HepG2 (cell line): ENCODE results near the gene GALNT18. TPM values are rescaled to one million over a fixed set of nuclear protein-coding genes. Genes with fewer than 3 reads are reported as not detected.

Source experiments
- ATAC-seq: fragments of 200-7000 bp; cut with Tn5 transposase; 3 replicates; pipeline ENCODE4 v1.9.1; 2020; ENCODE audit warnings: mild to moderate bottlenecking, moderate library complexity
- BruUV-seq: library from RNA; stranded (reverse); fragments of 400-500 nt; replicated peaks from 2 replicates; lab custom pipeline; 2021; lab: Mats Ljungman, UMichigan
- CTCF ChIA-PET: fragments of 300-600 bp; formaldehyde crosslinking; extraction: SDS; loops from one replicate; lab custom pipeline; 2021; ENCODE audit warnings: low total read pairs, inconsistent platforms, low intra/inter-chr PET ratio; lab: Yijun Ruan, JAX
- POLR2A ChIA-PET: fragments of 350-600 bp; sonication (Branson Sonifier 250); formaldehyde crosslinking; loops from one replicate; lab custom pipeline; 2020; ENCODE audit warnings: antibody characterized with exemption, inconsistent platforms; lab: Yijun Ruan, JAX
- DNase-seq: peaks from one replicate; pipeline ENCODE4 v3.0.0-alpha.2; 2015; ENCODE audit warnings: low spot score
- FAIRE-seq: peaks from 3 replicates; lab custom pipeline; 2011; peaks lifted over from hg19 to GRCh38; lab: Jason Lieb, UNC
- H2AFZ ChIP-seq: one replicate; pipeline ENCODE4 v1.6.1; 2011; ENCODE audit warnings: low read length, inconsistent platforms
- H3K27ac ChIP-seq: fragments of 300-600 bp; 3 replicates; pipeline ENCODE4 v1.8.0; 2011; ENCODE audit warnings: mixed run types, mild to moderate bottlenecking, mixed read lengths, low read length, inconsistent platforms; ENCODE audit not compliant: insufficient read depth; ENCODE audit errors: extremely low read length
- H3K27me3 ChIP-seq, 2 experiments: fragments of 200-600 bp in 1 of 2; 2 replicates in 1 of 2; 3 replicates in 1 of 2; pipeline versions ENCODE4 v1.6.0 to v1.8.0; 2011; ENCODE audit warnings: low read length in 2 of 2, mild to moderate bottlenecking in 2 of 2, moderate library complexity in 2 of 2, inconsistent platforms in 1 of 2; ENCODE audit not compliant: insufficient read depth in 2 of 2, control insufficient read depth in 1 of 2
- H3K36me3 ChIP-seq, 2 experiments: fragments of 200-600 bp in 1 of 2; replicated peaks in 1 of 2; 2 replicates in 1 of 2; 3 replicates in 1 of 2; pipeline versions ENCODE4 v1.5.1 to v1.8.0; 2011; ENCODE audit warnings: low read length in 2 of 2, inconsistent platforms in 1 of 2; ENCODE audit not compliant: insufficient read depth in 2 of 2, control insufficient read depth in 1 of 2
- H3K4me1 ChIP-seq: 2 replicates; pipeline ENCODE4 v1.5.1; 2012; ENCODE audit warnings: low read length, inconsistent platforms; ENCODE audit not compliant: insufficient read depth
- H3K4me2 ChIP-seq: 2 replicates; pipeline ENCODE4 v1.6.0; 2011; ENCODE audit warnings: low read depth, low read length, inconsistent platforms
- H3K4me3 ChIP-seq, 3 experiments: fragments of 200-600 bp in 1 of 3; sonication (generic), shearing (Covaris generic) in 1 of 3; replicated peaks in 1 of 3; 2 replicates each; pipeline ENCODE4 v1.5.1; 2011 to 2016; ENCODE audit warnings: low read length in 3 of 3, inconsistent platforms in 2 of 3, low read depth in 2 of 3, mild to moderate bottlenecking in 2 of 3, control low read depth in 1 of 3, mixed read lengths in 1 of 3; ENCODE audit not compliant: insufficient read depth in 1 of 3
- H3K79me2 ChIP-seq: one replicate; pipeline ENCODE4 v1.6.1; 2011; ENCODE audit warnings: low read length, inconsistent platforms; ENCODE audit not compliant: insufficient read depth
- H3K9ac ChIP-seq: 2 replicates; pipeline ENCODE4 v1.6.0; 2011; ENCODE audit warnings: mild to moderate bottlenecking, low read depth, low read length, inconsistent platforms; ENCODE audit not compliant: insufficient read depth
- H3K9me3 ChIP-seq: 2 replicates; pipeline ENCODE4 v1.5.1; 2012; ENCODE audit warnings: mild to moderate bottlenecking, low read length
- H4K20me1 ChIP-seq: 2 replicates; pipeline ENCODE4 v1.6.0; 2011; ENCODE audit warnings: inconsistent platforms, mild to moderate bottlenecking, low read length, moderate library complexity; ENCODE audit not compliant: insufficient read depth
- GATAD1 ChIP-seq: IDR thresholded peaks from 2 replicates; pipeline ENCODE4 v1.6.1; 2016; ENCODE audit warnings: missing genetic modification reagents, missing compliant biosample characterization
- HINFP ChIP-seq: sonication (generic); formaldehyde crosslinking; IDR thresholded peaks from 2 replicates; pipeline ENCODE4 v1.4.0; 2020; ENCODE audit warnings: low read depth, mild to moderate bottlenecking, missing genetic modification reagents
- TEAD3 ChIP-seq: optimal IDR thresholded peaks from 2 replicates; pipeline ENCODE3; 2016; ENCODE audit warnings: borderline replicate concordance
- ZBTB7B ChIP-seq: sonication (generic); formaldehyde crosslinking; IDR thresholded peaks from 2 replicates; pipeline ENCODE4 v1.4.0; 2020; ENCODE audit warnings: missing genetic modification reagents
- ZFP90 ChIP-seq: sonication (generic); formaldehyde crosslinking; IDR thresholded peaks from 2 replicates; pipeline ENCODE4 v1.8.0; 2022; ENCODE audit warnings: missing genetic modification reagents, mild to moderate bottlenecking, inconsistent platforms, borderline replicate concordance
- ZNF350 ChIP-seq: sonication (generic); formaldehyde crosslinking; IDR thresholded peaks from 2 replicates; pipeline ENCODE4 v1.4.0; 2020; ENCODE audit warnings: mild to moderate bottlenecking, low read depth, missing genetic modification reagents, borderline replicate concordance
- ZNF468 ChIP-seq: sonication (generic); formaldehyde crosslinking; IDR thresholded peaks from 2 replicates; pipeline ENCODE4 v1.8.0; 2022; ENCODE audit warnings: mild to moderate bottlenecking, moderate library complexity, missing genetic modification reagents
- WGBS: methylation state at CpG from one replicate; pipeline ENCODE4 v1.1.6; 2017; ENCODE audit warnings: low lambda C conversion rate; 5-methylcytosine and 5-hydroxymethylcytosine counted together
- in situ Hi-C: cut with HindIII; loops from 2 replicates; pipeline ENCODE4 v1.10.0; 2017; ENCODE audit warnings: low pct_unique_long_range_greater_than_20kb; ENCODE audit not compliant: extremely low pct_ligation_motif_present
- intact Hi-C: fragments of 100-400 bp; cut with micrococcal nuclease; formaldehyde crosslinking; loops from one replicate; pipeline ENCODE4 v1.10.0; 2022; ENCODE audit not compliant: unreplicated experiment
- polyA plus RNA-seq, 8 experiments: library from polyadenylated mRNA; depleted of rRNA in 3 of 8; stranded (reverse) in 7 of 8; unstranded in 1 of 8; fragments of >200 nt; fragmentation: Illumina TruSeq in 4 of 8; extraction: Trizol in 4 of 8; gene quantifications; 2 replicates each; pipeline versions ENCODE4 v1.2.1 to v1.2.3, GENCODE V29; 2011 to 2016; ENCODE audit warnings: low read depth in 4 of 8, missing spikeins in 1 of 8, mixed read lengths in 1 of 8; ENCODE audit not compliant: insufficient read depth in 1 of 8
- total RNA-seq, 5 experiments: library from RNA; depleted of rRNA; stranded (reverse); fragments of >200 nt; fragmentation: Illumina TruSeq; extraction: Trizol; gene quantifications; 2 replicates each; pipeline ENCODE4 v1.2.3, GENCODE V29; 2016; ENCODE audit warnings: low read depth in 1 of 5
- TF ChIP-seq, protein P1 (sequence below): sonication (generic); formaldehyde crosslinking; IDR thresholded peaks from 2 replicates; pipeline ENCODE4 v1.5.1; 2020; ENCODE audit warnings: missing genetic modification reagents, mild to moderate bottlenecking, borderline replicate concordance

Gene GALNT18
- total and polyA plus RNA-seq, 2 of the 13 experiments (the other 11 are each of a cell fraction or from before 2014, with no cell fraction given), result 0.11 TPM; not detected in 1

DNA sequence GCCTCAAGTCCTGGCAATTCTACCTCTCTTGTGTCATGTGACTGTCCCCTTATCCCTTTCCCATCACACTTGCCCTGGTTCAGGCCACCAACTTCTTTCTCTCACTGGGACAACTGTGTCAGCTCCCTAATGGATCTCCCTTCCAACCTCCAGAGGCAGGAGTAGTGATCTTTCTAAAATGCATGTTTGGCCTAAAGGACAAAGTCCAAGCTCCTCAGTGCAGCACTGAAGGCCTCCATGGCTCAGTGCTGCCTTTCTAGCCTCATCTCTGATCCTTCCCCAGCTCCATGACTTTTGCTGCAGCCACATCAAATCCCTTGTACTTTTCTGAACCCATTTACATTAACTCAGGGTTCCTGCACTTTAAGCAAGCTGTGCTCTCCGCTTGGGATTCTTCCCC, 349.6 kb downstream of the GALNT18 start:
- DNase-seq, result no peak

More for the DNA sequence above, 349.6 kb downstream of the GALNT18 start:
- H3K9ac ChIP-seq, result no peak overlapping the region
- H3K79me2 ChIP-seq, result no peaks in the 10 kb centered on the region
- ATAC-seq (no peak), FAIRE-seq (no peak)
- H3K4me3 ChIP-seq, result no peak overlapping the region
- H3K9me3 ChIP-seq, result no peaks in the 10 kb centered on the region
- in situ Hi-C loops (no loop called here), intact Hi-C loops (no loop called here)
- POLR2A ChIA-PET, result no interaction called here
- H2AFZ ChIP-seq, result no peak overlapping the region
- no peaks in the 10 kb centered on the region for H3K36me3 ChIP-seq
- H4K20me1 ChIP-seq, result no peaks in the 10 kb centered on the region
- no peaks in the 10 kb centered on the region; a peak in 2 of 5 replicates for H3K27me3 ChIP-seq
- H3K27ac ChIP-seq, result no peak overlapping the region
- BruUV-seq, result no TSS peak
- H3K4me1 ChIP-seq, result no peaks in the 10 kb centered on the region
- H3K4me2 ChIP-seq, result no peak overlapping the region
- 6% methylated on average over 1 of the region's 1 CpG for WGBS
- TF ChIP-seq, protein P1, sequence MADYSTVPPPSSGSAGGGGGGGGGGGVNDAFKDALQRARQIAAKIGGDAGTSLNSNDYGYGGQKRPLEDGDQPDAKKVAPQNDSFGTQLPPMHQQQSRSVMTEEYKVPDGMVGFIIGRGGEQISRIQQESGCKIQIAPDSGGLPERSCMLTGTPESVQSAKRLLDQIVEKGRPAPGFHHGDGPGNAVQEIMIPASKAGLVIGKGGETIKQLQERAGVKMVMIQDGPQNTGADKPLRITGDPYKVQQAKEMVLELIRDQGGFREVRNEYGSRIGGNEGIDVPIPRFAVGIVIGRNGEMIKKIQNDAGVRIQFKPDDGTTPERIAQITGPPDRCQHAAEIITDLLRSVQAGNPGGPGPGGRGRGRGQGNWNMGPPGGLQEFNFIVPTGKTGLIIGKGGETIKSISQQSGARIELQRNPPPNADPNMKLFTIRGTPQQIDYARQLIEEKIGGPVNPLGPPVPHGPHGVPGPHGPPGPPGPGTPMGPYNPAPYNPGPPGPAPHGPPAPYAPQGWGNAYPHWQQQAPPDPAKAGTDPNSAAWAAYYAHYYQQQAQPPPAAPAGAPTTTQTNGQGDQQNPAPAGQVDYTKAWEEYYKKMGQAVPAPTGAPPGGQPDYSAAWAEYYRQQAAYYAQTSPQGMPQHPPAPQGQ (CRISPR knock-in tag), result no peak
- TF ChIP-seq ZBTB7B (no peak), ZNF350 (no peak), TEAD3 (CRISPR knock-in tag) (no peak), ZFP90 (CRISPR knock-in tag) (no peak), GATAD1 (CRISPR knock-in tag) (no peak), HINFP (CRISPR knock-in tag) (no peak), ZNF468 (CRISPR knock-in tag) (no peak)
- CTCF ChIA-PET, result no interaction called here
